GM12878 (cell line): ENCODE data around the gene JUN. TPM values are rescaled to one million over a fixed set of nuclear protein-coding genes. Genes with fewer than 3 reads are reported as not detected.
A peak's percentile ranks its signal among the peaks of the same experiment; 100 is the strongest.

Experiments
- ATAC-seq: fragments of 200-7000 bp; cut with Tn5 transposase; 3 replicates; pipeline ENCODE4 v1.9.1; 2020; ENCODE audit warnings: mild to moderate bottlenecking, moderate library complexity
- Bru-seq: library from RNA; stranded (reverse); fragments of 400-500 nt; gene quantifications from one replicate; lab custom pipeline; 2021; lab: Mats Ljungman, UMichigan
- BruChase-seq, 2 experiments: library from RNA; stranded (reverse); fragments of 400-500 nt; gene quantifications; one replicate each; lab custom pipeline; 2021; lab: Mats Ljungman, UMichigan
- BruUV-seq: library from RNA; stranded (reverse); fragments of 400-500 nt; replicated peaks from 2 replicates; lab custom pipeline; 2021; lab: Mats Ljungman, UMichigan
- CTCF ChIA-PET: fragments of 300-600 bp; sonication (Branson Sonifier 250); formaldehyde crosslinking; extraction: SDS; loops from one replicate; lab custom pipeline; 2021; ENCODE audit warnings: inconsistent platforms; lab: Yijun Ruan, JAX
- POLR2A ChIA-PET: fragments of 350-600 bp; formaldehyde crosslinking; extraction: SDS; loops from one replicate; lab custom pipeline; 2021; ENCODE audit warnings: inconsistent platforms; lab: Charles Lee
- RAD21 ChIA-PET: fragments of 300-600 bp; sonication (Branson Sonifier 250); formaldehyde crosslinking; loops from one replicate; lab custom pipeline; 2023; ENCODE audit warnings: antibody characterized with exemption; ENCODE audit not compliant: unreplicated experiment; lab: Charles Lee
- SMC1A ChIA-PET: fragments of 300-600 bp; sonication (Branson Sonifier 250); formaldehyde crosslinking; loops from one replicate; lab custom pipeline; 2023; ENCODE audit not compliant: unreplicated experiment, uncharacterized antibody; lab: Charles Lee
- DNase-seq: peaks from one replicate; pipeline ENCODE4 v3.0.0-alpha.2; 2011; ENCODE audit warnings: low read depth, low spot score
- FAIRE-seq: peaks from 3 replicates; lab custom pipeline; 2011; peaks lifted over from hg19 to GRCh38; lab: Jason Lieb, UNC
- H2AFZ ChIP-seq: 2 replicates; pipeline ENCODE4 v1.6.0; 2011; ENCODE audit warnings: low read depth, low read length, control low read depth; ENCODE audit not compliant: control insufficient read depth
- H3K27ac ChIP-seq: 2 replicates; pipeline ENCODE4 v1.5.1; 2011; ENCODE audit warnings: control low read depth; ENCODE audit not compliant: control insufficient read depth, insufficient read depth
- H3K27me3 ChIP-seq, 2 experiments: replicated peaks in 1 of 2; 2 replicates each; pipeline versions ENCODE4 v1.6.0 to v1.6.1; 2011; ENCODE audit warnings: low read length in 1 of 2; ENCODE audit not compliant: control insufficient read depth in 2 of 2, insufficient read depth in 2 of 2
- H3K36me3 ChIP-seq, 2 experiments: 2 replicates each; pipeline ENCODE4 v1.5.1; 2011; ENCODE audit warnings: low read length in 1 of 2; ENCODE audit not compliant: control insufficient read depth in 2 of 2, insufficient read depth in 2 of 2
- H3K4me1 ChIP-seq: 2 replicates; pipeline ENCODE4 v1.6.1; 2011; ENCODE audit warnings: mild to moderate bottlenecking, low read length, moderate library complexity, mixed read lengths; ENCODE audit not compliant: control insufficient read depth, insufficient read depth
- H3K4me2 ChIP-seq: 2 replicates; pipeline ENCODE4 v1.6.0; 2011; ENCODE audit warnings: control low read depth; ENCODE audit not compliant: control insufficient read depth, insufficient read depth
- H3K4me3 ChIP-seq: fragments of 200-600 bp; sonication (generic); 2 replicates; pipeline ENCODE4 v1.5.1; 2016
- H3K79me2 ChIP-seq: 2 replicates; pipeline ENCODE4 v1.6.0; 2011; ENCODE audit warnings: low read length; ENCODE audit not compliant: control insufficient read depth, insufficient read depth
- H3K9ac ChIP-seq: 2 replicates; pipeline ENCODE4 v1.8.0; 2011; ENCODE audit warnings: low read length, control low read depth, mixed read lengths; ENCODE audit not compliant: control insufficient read depth, insufficient read depth
- H3K9me3 ChIP-seq: replicated peaks from 3 replicates; pipeline ENCODE4 v1.5.1; 2011; ENCODE audit warnings: mild to moderate bottlenecking, low read length; ENCODE audit not compliant: control insufficient read depth, insufficient read depth
- H4K20me1 ChIP-seq: 2 replicates; pipeline ENCODE4 v1.6.0; 2011; ENCODE audit not compliant: control insufficient read depth, insufficient read depth
- CHD2 ChIP-seq: IDR thresholded peaks from 2 replicates; pipeline ENCODE4 v1.6.1; 2011; ENCODE audit warnings: low read depth, low read length, improper control_type of control experiment, borderline replicate concordance
- CREM ChIP-seq: IDR thresholded peaks from 2 replicates; pipeline ENCODE4 v1.6.1; 2014; ENCODE audit warnings: antibody characterized with exemption, low read depth
- JUND ChIP-seq: IDR thresholded peaks from 2 replicates; pipeline ENCODE4 v1.6.1; 2012; ENCODE audit warnings: low read depth, mild to moderate bottlenecking, low read length, improper control_type of control experiment, moderate library complexity
- LARP7 ChIP-seq: fragments of 450-650 bp; IDR thresholded peaks from 2 replicates; pipeline ENCODE4 v1.6.1; 2017; ENCODE audit warnings: mild to moderate bottlenecking
- SMARCA5 ChIP-seq: fragments of 450-650 bp; IDR thresholded peaks from 2 replicates; pipeline ENCODE4 v1.6.1; 2017; ENCODE audit warnings: mild to moderate bottlenecking
- YY1 ChIP-seq: IDR thresholded peaks from 2 replicates; pipeline ENCODE4 v1.6.1; 2011; ENCODE audit warnings: low read depth, mild to moderate bottlenecking, low read length
- ZBTB40 ChIP-seq: fragments of 450-650 bp; IDR thresholded peaks from 2 replicates; pipeline ENCODE4 v1.6.1; 2016; ENCODE audit warnings: mild to moderate bottlenecking, moderate library complexity, borderline replicate concordance
- WGBS: methylation state at CpG from one replicate; pipeline ENCODE4 v1.1.6; 2016; ENCODE audit warnings: low lambda C conversion rate; ENCODE audit not compliant: insufficient replicate concordance, insufficient coverage; ENCODE audit errors: missing lambda C conversion rate; 5-methylcytosine and 5-hydroxymethylcytosine counted together
- in situ Hi-C: fragments of 300-500 bp; cut with MboI; formaldehyde crosslinking; loops from 9 replicates; pipeline ENCODE4 v1.14.3; 2018; ENCODE audit warnings: mixed read lengths
- intact Hi-C: fragments of 100-400 bp; cut with micrococcal nuclease; formaldehyde crosslinking; loops from one replicate; pipeline ENCODE4 v1.14.2; 2022; ENCODE audit not compliant: unreplicated experiment
- long read RNA-seq, 2 experiments: library from polyadenylated mRNA; unstranded; transcript quantifications; one replicate each; pipeline ENCODE4 v2.0.0, GENCODE V29; 2019 to 2020
- polyA minus RNA-seq, 3 experiments: library from RNA; depleted of rRNA, polyadenylated mRNA; stranded (reverse); fragments of >200 nt; gene quantifications; 2 replicates each; pipeline ENCODE4 v1.2.3, GENCODE V29; 2011
- polyA plus RNA-seq, 11 experiments: library from polyadenylated mRNA; depleted of rRNA in 4 of 11; unstranded in 6 of 11; stranded (reverse) in 5 of 11; fragments of >200 nt; fragmentation: Nextera tagmentation in 4 of 11; fragmentation: Illumina TruSeq in 1 of 11; extraction: Ambion mirVana in 4 of 11; extraction: Trizol in 1 of 11; gene quantifications; 1 replicate in 1 of 11; 2 replicates in 10 of 11; pipeline versions ENCODE4 v1.2.1 to v1.2.3, GENCODE V29; 2011 to 2016; ENCODE audit warnings: inconsistent platforms in 2 of 11, missing spikeins in 2 of 11, low read depth in 1 of 11
- total RNA-seq, 4 experiments: library from RNA; depleted of rRNA in 3 of 4; stranded (reverse); fragments of >200 nt in 3 of 4; fragmentation: Illumina TruSeq in 1 of 4; extraction: Trizol in 1 of 4; gene quantifications; 2 replicates each; pipeline versions ENCODE4 v1.2.1 to v1.2.3, GENCODE V29; 2013 to 2021
- TF ChIP-seq, protein P1 (sequence below): fragments of 450-650 bp; IDR thresholded peaks from 2 replicates; pipeline ENCODE4 v1.6.1; 2017; ENCODE audit warnings: mild to moderate bottlenecking
- TF ChIP-seq, protein P2 (sequence below): IDR thresholded peaks from 2 replicates; pipeline ENCODE4 v1.6.1; 2012; ENCODE audit warnings: low read length, inconsistent platforms

The JUN gene
- 6.6 and 8.6 TPM in 2 replicates for total RNA-seq (2013; cell fraction: nucleolus; rRNA removed)
- total RNA-seq (2014; rRNA removed): 6.0 and 6.7 TPM in 2 replicates
- 1.6 and 1.8 TPM in 2 replicates for total RNA-seq (2014; rRNA removed; fragmentation: Illumina TruSeq; extraction: Trizol)
- total RNA-seq (2021): 8.4 and 8.7 TPM in 2 replicates
- 2.8 TPM for polyA plus RNA-seq (2011; ENCODE audit: low read depth)
- polyA plus RNA-seq (2011; rRNA removed): 1.4 and 2.5 TPM in 2 replicates
- polyA plus RNA-seq (2011; cell fraction: cytosol; rRNA removed): 2.7 and 3.0 TPM in 2 replicates
- polyA plus RNA-seq (2011; cell fraction: nucleus; rRNA removed): 4.1 and 4.5 TPM in 2 replicates
- 10.7 and 15.4 TPM in 2 replicates for polyA plus RNA-seq (2012)
- 1.4 and 1.8 TPM in 2 replicates for polyA plus RNA-seq (2014; fragmentation: Illumina TruSeq; extraction: Trizol)
- polyA plus RNA-seq (2014; fragmentation: Nextera tagmentation; extraction: Ambion mirVana): under 1 TPM; 0.18 to 0.37 TPM
- polyA plus RNA-seq (2014; rRNA removed): 6.3 and 6.4 TPM in 2 replicates
- 1 to 10 TPM; 3.1 to 3.7 TPM for polyA plus RNA-seq (2016; fragmentation: Nextera tagmentation; extraction: Ambion mirVana)
- 1.8 and 3.8 TPM in 2 replicates for polyA minus RNA-seq (2011; rRNA and poly(A)+ RNA removed)
- polyA minus RNA-seq (2011; cell fraction: cytosol; rRNA and poly(A)+ RNA removed): 2.3 and 2.9 TPM in 2 replicates
- 9.4 and 13.0 TPM in 2 replicates for polyA minus RNA-seq (2011; cell fraction: nucleus; rRNA and poly(A)+ RNA removed)
- Bru-seq, nascent RNA: percentile 94 among the genes with signal in this experiment
- BruChase-seq, experiment 1, labeled RNA remaining after a 6-hour chase: percentile 74 among the genes with signal in this experiment
- BruChase-seq, experiment 2, labeled RNA remaining after a 2-hour chase: percentile 87 among the genes with signal in this experiment
- long read RNA-seq, experiment 1, partial matches to known transcripts: 0 of 2 reads
- long read RNA-seq, experiment 1, other reads (novel, unspliced or antisense): 0 of 2 reads
- long read RNA-seq, experiment 2: 0 reads

DNA sequence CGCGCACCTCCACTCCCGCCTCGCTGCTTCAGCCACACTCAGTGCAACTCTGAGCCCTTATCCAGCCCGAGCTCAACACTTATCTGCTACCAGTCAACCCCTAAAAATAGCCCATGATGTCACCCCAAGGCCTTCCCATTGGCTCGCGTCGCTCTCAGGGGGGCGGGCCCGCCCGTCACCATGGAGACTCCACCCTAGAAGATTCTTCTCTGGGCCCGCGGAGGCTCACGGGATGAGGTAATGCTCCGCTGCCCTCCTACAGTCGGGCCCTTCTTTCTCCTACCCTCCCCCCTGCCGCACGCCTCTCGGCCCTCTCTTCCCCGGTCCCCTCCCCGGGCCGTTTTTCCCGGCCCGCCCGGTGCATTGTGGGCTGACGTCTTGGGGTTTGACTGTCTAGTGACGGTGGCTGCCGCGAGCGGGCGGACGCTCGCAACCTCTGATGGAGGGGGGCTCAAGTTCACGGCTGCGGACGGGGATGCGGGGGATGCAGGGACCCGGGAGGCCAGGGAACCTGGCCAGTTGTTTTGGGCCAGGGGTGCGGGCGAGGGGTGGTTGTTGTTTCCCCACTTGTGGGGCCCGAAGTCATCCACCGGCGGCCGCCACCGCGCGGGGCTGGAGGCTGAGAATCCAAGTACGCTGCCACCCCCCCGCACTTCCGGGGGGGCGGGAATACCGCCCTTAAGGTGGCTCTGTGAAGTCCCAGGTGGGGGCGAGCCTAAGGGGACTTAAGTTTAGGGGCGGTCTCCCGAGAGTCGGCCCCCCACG, at the start of gene JUN:
Gene JUN, minus strand, starts transcription at position 55 of the 765 bp plus-strand sequence. CDS start 977 bp downstream, outside the sequence.
- peaks cover 11% of the 10 kb centered on the region for H3K4me1 ChIP-seq
- POLR2A ChIA-PET: interaction anchor here (0.9 to 1.3 kb wide), 6 partner anchors 10 to 484 kb away, joined by 3 to 5 read pairs (median 3); no protein-coding TSS in a partner anchor
- H3K9me3 ChIP-seq: peaks cover 3% of the 10 kb centered on the region; the same call in 1 of the 3 replicates
- 2% methylated on average over 54 of the region's 57 CpGs for WGBS
- peak within 1 kb of the TSS; percentile 90 for H3K27ac ChIP-seq
- H3K4me2 ChIP-seq: peak within 1 kb of the TSS; percentile 99
- peak within 1 kb of the TSS; percentile 79 for H2AFZ ChIP-seq
- H3K9ac ChIP-seq: peak within 1 kb of the TSS; percentile 97
- RAD21 ChIA-PET: interaction anchor here (0.7 to 4.9 kb wide), 21 partner anchors 11 to 1031 kb away, joined by 3 to 43 read pairs (median 5); partner anchors contain the start of genes FGGY and HOOK1
- SMC1A ChIA-PET: interaction anchor here (0.6 to 8.4 kb wide), 11 partner anchors 23 to 915 kb away, joined by 3 to 64 read pairs (median 4); no protein-coding TSS in a partner anchor
- peaks cover 6% of the 10 kb centered on the region for H3K79me2 ChIP-seq
- in situ Hi-C loops (loop anchor here (10.0 kb wide), 1 partner anchor 511 kb away; the partner anchor contains the start of gene FGGY), intact Hi-C loops (loop anchor here (1.0 to 5.0 kb wide), 9 partner anchors 32 to 915 kb away; partner anchors contain the start of gene FGGY)
- CTCF ChIA-PET: interaction anchor here (0.6 to 3.0 kb wide), 7 partner anchors 10 to 915 kb away, joined by 3 to 22 read pairs (median 4); no protein-coding TSS in a partner anchor
- BruUV-seq: TSS peak; percentile 89
- ATAC-seq (peak; percentile 84), FAIRE-seq (peak; percentile 97), DNase-seq (peak; percentile 97)
- H3K36me3 ChIP-seq: no peaks in the 10 kb centered on the region
- no peaks in the 10 kb centered on the region for H4K20me1 ChIP-seq
- H3K27me3 ChIP-seq: no peaks in the 10 kb centered on the region
- peak within 1 kb of the TSS; percentile 86 for H3K4me3 ChIP-seq
- TF ChIP-seq, protein P1, sequence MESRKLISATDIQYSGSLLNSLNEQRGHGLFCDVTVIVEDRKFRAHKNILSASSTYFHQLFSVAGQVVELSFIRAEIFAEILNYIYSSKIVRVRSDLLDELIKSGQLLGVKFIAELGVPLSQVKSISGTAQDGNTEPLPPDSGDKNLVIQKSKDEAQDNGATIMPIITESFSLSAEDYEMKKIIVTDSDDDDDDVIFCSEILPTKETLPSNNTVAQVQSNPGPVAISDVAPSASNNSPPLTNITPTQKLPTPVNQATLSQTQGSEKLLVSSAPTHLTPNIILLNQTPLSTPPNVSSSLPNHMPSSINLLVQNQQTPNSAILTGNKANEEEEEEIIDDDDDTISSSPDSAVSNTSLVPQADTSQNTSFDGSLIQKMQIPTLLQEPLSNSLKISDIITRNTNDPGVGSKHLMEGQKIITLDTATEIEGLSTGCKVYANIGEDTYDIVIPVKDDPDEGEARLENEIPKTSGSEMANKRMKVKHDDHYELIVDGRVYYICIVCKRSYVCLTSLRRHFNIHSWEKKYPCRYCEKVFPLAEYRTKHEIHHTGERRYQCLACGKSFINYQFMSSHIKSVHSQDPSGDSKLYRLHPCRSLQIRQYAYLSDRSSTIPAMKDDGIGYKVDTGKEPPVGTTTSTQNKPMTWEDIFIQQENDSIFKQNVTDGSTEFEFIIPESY: no peak
- TF ChIP-seq, protein P2, sequence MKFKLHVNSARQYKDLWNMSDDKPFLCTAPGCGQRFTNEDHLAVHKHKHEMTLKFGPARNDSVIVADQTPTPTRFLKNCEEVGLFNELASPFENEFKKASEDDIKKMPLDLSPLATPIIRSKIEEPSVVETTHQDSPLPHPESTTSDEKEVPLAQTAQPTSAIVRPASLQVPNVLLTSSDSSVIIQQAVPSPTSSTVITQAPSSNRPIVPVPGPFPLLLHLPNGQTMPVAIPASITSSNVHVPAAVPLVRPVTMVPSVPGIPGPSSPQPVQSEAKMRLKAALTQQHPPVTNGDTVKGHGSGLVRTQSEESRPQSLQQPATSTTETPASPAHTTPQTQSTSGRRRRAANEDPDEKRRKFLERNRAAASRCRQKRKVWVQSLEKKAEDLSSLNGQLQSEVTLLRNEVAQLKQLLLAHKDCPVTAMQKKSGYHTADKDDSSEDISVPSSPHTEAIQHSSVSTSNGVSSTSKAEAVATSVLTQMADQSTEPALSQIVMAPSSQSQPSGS: peak; percentile 100
- TF ChIP-seq LARP7 (peak; percentile 52; the same call in 1 of the 2 replicates), SMARCA5 (peak; percentile 80; the same call in 1 of the 2 replicates), JUND (peak; percentile 58), CHD2 (peak; percentile 77), CREM (peak; percentile 64), YY1 (peak; percentile 60), ZBTB40 (peak; percentile 34; the same call in 1 of the 2 replicates)
